Right atrium auricular region (tissue), 2 donors: ENCODE data around the gene ALKBH8. TPM values are rescaled to one million over a fixed set of nuclear protein-coding genes. Genes with fewer than 3 reads are reported as not detected.
A peak's percentile ranks its signal among the peaks of the same experiment; 100 is the strongest.

Experiments used
- DNase-seq: peaks from one replicate; pipeline ENCODE4 v3.0.0-alpha.2; 2019; ENCODE audit warnings: low spot score
- H3K27ac ChIP-seq, 2 donors: fragments of 200-600 bp; sonication (generic); 1 replicate in 1 of 2; 2 replicates in 1 of 2; pipeline ENCODE4 v1.5.1; 2016 to 2019
- H3K27me3 ChIP-seq, 2 donors: fragments of 200-600 bp; sonication (generic); one replicate each; pipeline versions ENCODE4 v1.5.1 to v1.6.0; 2017 to 2019
- H3K36me3 ChIP-seq: fragments of 200-600 bp; sonication (generic); one replicate; pipeline ENCODE4 v1.5.1; 2016
- H3K4me1 ChIP-seq, 2 donors: fragments of 200-600 bp; sonication (generic); one replicate each; pipeline versions ENCODE4 v1.5.1 to v1.6.0; 2017 to 2019
- H3K4me3 ChIP-seq, 2 donors: fragments of 200-600 bp; sonication (generic); 1 replicate in 1 of 2; 2 replicates in 1 of 2; pipeline ENCODE4 v1.5.1; 2017 to 2019; ENCODE audit warnings: mild to moderate bottlenecking in 1 of 2, moderate library complexity in 1 of 2
- H3K9me3 ChIP-seq, 2 donors: fragments of 200-600 bp; sonication (generic); one replicate each; pipeline ENCODE4 v1.5.1; 2019
- CTCF ChIP-seq, 2 donors: fragments of 200-600 bp; sonication (generic); IDR thresholded peaks; one replicate each; pipeline ENCODE4 v1.5.1; 2019; ENCODE audit warnings: antibody characterized with exemption in 2 of 2
- total RNA-seq, 2 donors: library from RNA; depleted of rRNA; stranded (reverse); fragments of >200 nt; gene quantifications; one replicate each; pipeline ENCODE4 v1.1.0, GENCODE V29; 2016

The ALKBH8 gene
- total RNA-seq, 2 donors from 2014 or later, result 3.4 to 4.9 TPM

- Histone ChIP-seq H3K36me3 (no peaks in the 10 kb centered on the region), H3K27me3 (no peaks in the 10 kb centered on the region), H3K4me3 (no peak overlapping the region), H3K4me1 (no peaks in the 10 kb centered on the region), H3K27ac (no peak overlapping the region), H3K9me3 (no peaks in the 10 kb centered on the region)
- TF ChIP-seq CTCF (IDR thresholded peaks at IDR 0.05), result no peak
- DNase-seq, result no peak
Measured at GRCh38 chr11:107605061-107606006, 39.8 kb upstream of the ALKBH8 start.

GRCh38 chr11:107598225-107599139, 32.9 kb upstream of the ALKBH8 start:
- H3K36me3 ChIP-seq, result no peaks in the 10 kb centered on the region
- no peaks in the 10 kb centered on the region for H3K27me3 ChIP-seq
- peak in 1 of 2 donors; percentile 53 for TF ChIP-seq CTCF (IDR thresholded peaks at IDR 0.05)
- no peak overlapping the region for H3K4me3 ChIP-seq
- DNase-seq, result no peak
- no peaks in the 10 kb centered on the region for H3K9me3 ChIP-seq
- no peaks in the 10 kb centered on the region for H3K4me1 ChIP-seq
- no peak overlapping the region for H3K27ac ChIP-seq

GRCh38 chr11:107594736-107595135, 29.2 kb upstream of the ALKBH8 start:
- Histone ChIP-seq H3K27ac (no peak overlapping the region), H3K4me3 (no peak overlapping the region), H3K36me3 (no peaks in the 10 kb centered on the region), H3K4me1 (peaks cover 0 to 21% of the 10 kb centered on the region in 2 donors), H3K9me3 (no peaks in the 10 kb centered on the region), H3K27me3 (no peaks in the 10 kb centered on the region)
- DNase-seq, result no peak
- TF ChIP-seq CTCF (IDR thresholded peaks at IDR 0.05), result no peak

- no peak for DNase-seq
- no peaks in the 10 kb centered on the region for H3K27me3 ChIP-seq
- TF ChIP-seq CTCF (IDR thresholded peaks at IDR 0.05), result no peak
Measured at GRCh38 chr11:107593951-107594350, 28.4 kb upstream of the ALKBH8 start.

GRCh38 chr11:107592813-107593212, 27.3 kb upstream of the ALKBH8 start:
- peaks cover 0 to 21% of the 10 kb centered on the region in 2 donors for H3K4me1 ChIP-seq
- H3K36me3 ChIP-seq, result no peaks in the 10 kb centered on the region
- TF ChIP-seq CTCF (IDR thresholded peaks at IDR 0.05), result no peak
- H3K4me3 ChIP-seq, result no peak overlapping the region
- H3K27ac ChIP-seq, result no peak overlapping the region
- no peak for DNase-seq
- H3K9me3 ChIP-seq, result no peaks in the 10 kb centered on the region
- no peaks in the 10 kb centered on the region for H3K27me3 ChIP-seq

More at GRCh38 chr11:107593951-107594350, 28.4 kb upstream of the ALKBH8 start:
- Histone ChIP-seq H3K27ac (no peak overlapping the region), H3K36me3 (no peaks in the 10 kb centered on the region), H3K4me1 (peaks cover 0 to 21% of the 10 kb centered on the region in 2 donors), H3K4me3 (no peak overlapping the region), H3K9me3 (no peaks in the 10 kb centered on the region)
